Measurements from ENCODE around the gene MYO5B. TPM values are rescaled to one million over a fixed set of nuclear protein-coding genes. Genes with fewer than 3 reads are reported as not detected.
A peak's percentile ranks its signal among the peaks of the same experiment; 100 is the strongest.

MYO5B gene
- total and polyA plus RNA-seq, 4 donors, result 5.4 to 23.4 (median 11.4) TPM

GRCh38 chr18:49827996-49828395 is 367.0 kb downstream of the MYO5B start:
- H3K4me3 ChIP-seq (ENCODE audit: low read depth in 1 of 3, low read length in 3 of 3), result no peak overlapping the region
- no peak overlapping the region for H3K27ac ChIP-seq (ENCODE audit: low read depth in 1 of 2, low read length in 2 of 2)
- H3K9me3 ChIP-seq (ENCODE audit: control insufficient read depth in 4 of 4, low read length in 3 of 4), result peaks cover 0 to 7% (median 2%) of the 10 kb centered on the region in 4 donors
- TF ChIP-seq SP1 (IDR thresholded peaks at IDR 0.05), result no peak
- TF ChIP-seq TAF1 (conservative IDR thresholded peaks at IDR 0.05), result no peak
- no peak for TF ChIP-seq NR2F2 (IDR thresholded peaks at IDR 0.05)
- TF ChIP-seq REST (IDR thresholded peaks at IDR 0.05), result no peak
- no peak for TF ChIP-seq EGR1 (IDR thresholded peaks at IDR 0.05; ENCODE audit: low read depth in 2 of 2)
- no peak for TF ChIP-seq HNF4A (conservative IDR thresholded peaks at IDR 0.05)
- TF ChIP-seq FOXA1 (IDR thresholded peaks at IDR 0.05), result no peak
- TF ChIP-seq ATF3 (IDR thresholded peaks at IDR 0.05), result no peak
- no peak for TF ChIP-seq RXRA (IDR thresholded peaks at IDR 0.05)
- TF ChIP-seq GABPA (IDR thresholded peaks at IDR 0.05 in 1 of 2, conservative IDR thresholded peaks at IDR 0.05 in 1 of 2), result no peak
- no peak for TF ChIP-seq JUND (IDR thresholded peaks at IDR 0.05)
- no peak for TF ChIP-seq YY1 (IDR thresholded peaks at IDR 0.05)
- TF ChIP-seq FOXA2 (IDR thresholded peaks at IDR 0.05), result no peak
- TF ChIP-seq MAX (IDR thresholded peaks at IDR 0.05), result no peak
- 96% methylated on average over 1 of the region's 1 CpG for WGBS
- H3K4me1 ChIP-seq (ENCODE audit: control insufficient read depth in 4 of 4, insufficient read depth in 4 of 4, low read length in 3 of 4), result peaks cover 12 to 23% (median 21%) of the 10 kb centered on the region in 4 donors
- no peak for DNase-seq (ENCODE audit: low spot score)
- H3K36me3 ChIP-seq (ENCODE audit: control insufficient read depth in 4 of 4, insufficient read depth in 3 of 4, low read depth in 1 of 4, low read length in 3 of 4), result peaks cover 0 to 3% (median 0%) of the 10 kb centered on the region in 4 donors
- H3K27me3 ChIP-seq (ENCODE audit: control insufficient read depth in 4 of 4, insufficient read depth in 4 of 4, low read length in 3 of 4), result no peaks in the 10 kb centered on the region
- no peak overlapping the region for H3K9ac ChIP-seq (ENCODE audit: low read depth in 1 of 2, low read length in 2 of 2)

- no peak for DNase-seq (ENCODE audit: low spot score)
- 77% methylated on average over 5 of the region's 5 CpGs for WGBS
- Histone ChIP-seq H3K36me3 (ENCODE audit: control insufficient read depth in 4 of 4, insufficient read depth in 3 of 4, low read depth in 1 of 4, low read length in 3 of 4) (no peaks in the 10 kb centered on the region), H3K4me1 (ENCODE audit: control insufficient read depth in 4 of 4, insufficient read depth in 4 of 4, low read length in 3 of 4) (peaks cover 10 to 33% (median 19%) of the 10 kb centered on the region in 4 donors), H3K9me3 (ENCODE audit: control insufficient read depth in 4 of 4, low read length in 3 of 4) (no peaks in the 10 kb centered on the region), H3K9ac (ENCODE audit: low read depth in 1 of 2, low read length in 2 of 2) (no peak overlapping the region), H3K4me3 (ENCODE audit: low read depth in 1 of 3, low read length in 3 of 3) (no peak overlapping the region), H3K27ac (ENCODE audit: low read depth in 1 of 2, low read length in 2 of 2) (peak overlapping the region; percentile 23 to 37), H3K27me3 (ENCODE audit: control insufficient read depth in 4 of 4, insufficient read depth in 4 of 4, low read length in 3 of 4) (no peaks in the 10 kb centered on the region)
- no peak for TF ChIP-seq ZBTB33 (IDR thresholded peaks at IDR 0.05)
- TF ChIP-seq ATF3 (IDR thresholded peaks at IDR 0.05), result no peak
- TF ChIP-seq JUND (IDR thresholded peaks at IDR 0.05), result no peak
- no peak for TF ChIP-seq GABPA (IDR thresholded peaks at IDR 0.05 in 1 of 2, conservative IDR thresholded peaks at IDR 0.05 in 1 of 2)
- no peak for TF ChIP-seq MAX (IDR thresholded peaks at IDR 0.05)
- no peak for TF ChIP-seq FOXA1 (IDR thresholded peaks at IDR 0.05)
- no peak for TF ChIP-seq CTCF (IDR thresholded peaks at IDR 0.05; ENCODE audit: low read depth, low read length, missing input control)
- no peak for TF ChIP-seq NR2F2 (IDR thresholded peaks at IDR 0.05)
- no peak for TF ChIP-seq RXRA (IDR thresholded peaks at IDR 0.05)
- TF ChIP-seq TAF1 (conservative IDR thresholded peaks at IDR 0.05), result no peak
- TF ChIP-seq SP1 (IDR thresholded peaks at IDR 0.05), result no peak
- TF ChIP-seq RAD21 (IDR thresholded peaks at IDR 0.05), result no peak
- TF ChIP-seq EGR1 (IDR thresholded peaks at IDR 0.05; ENCODE audit: low read depth in 2 of 2), result no peak
- no peak for TF ChIP-seq REST (IDR thresholded peaks at IDR 0.05)
- TF ChIP-seq YY1 (IDR thresholded peaks at IDR 0.05), result no peak
- no peak for TF ChIP-seq HNF4A (conservative IDR thresholded peaks at IDR 0.05)
These were observed 374.9 kb downstream of the MYO5B start for GRCh38 chr18:49819823-49820671.

Data from liver (tissue), 9 donors.